GM23338 (cell line): ENCODE results near the gene SCRT2. TPM values are rescaled to one million over a fixed set of nuclear protein-coding genes. Genes with fewer than 3 reads are reported as not detected.
A peak's percentile ranks its signal among the peaks of the same experiment; 100 is the strongest.

Experiments
- ATAC-seq: fragments of 200-7000 bp; cut with Tn5 transposase; 3 replicates; pipeline ENCODE4 v1.9.1; 2020
- DNase-seq: peaks from one replicate; pipeline ENCODE4 v3.0.0-alpha.2; 2015; ENCODE audit warnings: low spot score
- H2AFZ ChIP-seq: fragments of 200-600 bp; sonication (generic); 2 replicates; pipeline ENCODE4 v1.8.0; 2016; ENCODE audit warnings: antibody characterized with exemption, mild to moderate bottlenecking, moderate library complexity
- H3F3A ChIP-seq: fragments of 200-600 bp; sonication (generic); replicated peaks from 2 replicates; pipeline ENCODE4 v1.8.0; 2017; ENCODE audit warnings: antibody characterized with exemption, mixed run types, low read depth
- H3K27ac ChIP-seq: fragments of 200-600 bp; sonication (generic); 2 replicates; pipeline ENCODE4 v1.6.1; 2016; ENCODE audit warnings: low read depth
- H3K27me3 ChIP-seq: fragments of 200-600 bp; sonication (generic); 2 replicates; pipeline ENCODE4 v1.8.0; 2016; ENCODE audit warnings: mild to moderate bottlenecking, mixed run types, moderate library complexity; ENCODE audit not compliant: insufficient read depth
- H3K36me3 ChIP-seq: fragments of 200-600 bp; sonication (generic); 2 replicates; pipeline ENCODE4 v1.8.0; 2016; ENCODE audit warnings: mild to moderate bottlenecking; ENCODE audit not compliant: insufficient read depth
- H3K4me1 ChIP-seq: fragments of 200-600 bp; sonication (generic); 2 replicates; pipeline ENCODE4 v1.8.0; 2016; ENCODE audit warnings: mild to moderate bottlenecking, moderate library complexity; ENCODE audit not compliant: insufficient read depth
- H3K4me2 ChIP-seq: fragments of 200-600 bp; sonication (generic); 2 replicates; pipeline ENCODE4 v1.7.1; 2017; ENCODE audit warnings: mixed run types
- H3K4me3 ChIP-seq: fragments of 200-600 bp; sonication (generic); 2 replicates; pipeline ENCODE4 v1.6.1; 2016; ENCODE audit warnings: mixed run types
- H3K79me2 ChIP-seq: fragments of 200-600 bp; sonication (generic); replicated peaks from 2 replicates; pipeline ENCODE4 v1.8.0; 2017; ENCODE audit warnings: mild to moderate bottlenecking; ENCODE audit not compliant: insufficient read depth
- H3K9me2 ChIP-seq: fragments of 200-600 bp; sonication (generic); 2 replicates; pipeline ENCODE4 v1.8.0; 2017; ENCODE audit not compliant: insufficient read depth
- H4K20me1 ChIP-seq: fragments of 200-600 bp; sonication (generic); replicated peaks from 2 replicates; pipeline ENCODE4 v1.8.0; 2017; ENCODE audit warnings: mild to moderate bottlenecking; ENCODE audit not compliant: insufficient read depth
- H3K27ac Mint-ChIP-seq: 2 replicates; pipeline ENCODE4 v1.8.0; 2020; ENCODE audit warnings: inconsistent platforms, mild to moderate bottlenecking, moderate library complexity, mixed read lengths
- H3K27me3 Mint-ChIP-seq: 3 replicates; pipeline ENCODE4 v1.8.0; 2022; ENCODE audit warnings: low read depth, mild to moderate bottlenecking, moderate library complexity, mixed read lengths, inconsistent platforms; ENCODE audit not compliant: insufficient read depth, poor library complexity
- H3K36me3 Mint-ChIP-seq: 3 replicates; pipeline ENCODE4 v1.8.0; 2021; ENCODE audit warnings: low read depth, mild to moderate bottlenecking, inconsistent platforms, moderate library complexity, mixed read lengths
- H3K4me1 Mint-ChIP-seq: 3 replicates; pipeline ENCODE4 v1.8.0; 2020; ENCODE audit warnings: mild to moderate bottlenecking, inconsistent platforms, mixed read lengths
- H3K4me3 Mint-ChIP-seq: 3 replicates; pipeline ENCODE4 v1.8.0; 2021; ENCODE audit warnings: moderate library complexity, mild to moderate bottlenecking, inconsistent platforms, mixed read lengths
- H3K9me3 Mint-ChIP-seq: 3 replicates; pipeline ENCODE4 v1.8.0; 2020; ENCODE audit warnings: moderate library complexity, mild to moderate bottlenecking, inconsistent platforms, mixed read lengths
- CREB1 ChIP-seq: fragments of 250-450 bp; sonication (Bioruptor Pico); IDR thresholded peaks from 2 replicates; pipeline ENCODE4 v1.5.0; 2020; ENCODE audit warnings: low read depth, mild to moderate bottlenecking, moderate library complexity
- CTCF ChIP-seq, 2 experiments: fragments of 200-600 bp in 1 of 2; sonication (generic) in 1 of 2; conservative IDR thresholded peaks; 2 replicates each; pipeline versions ENCODE4 v1.5.1 to v1.6.1; 2016 to 2017; ENCODE audit warnings: antibody characterized with exemption in 2 of 2, low read depth in 2 of 2, mild to moderate bottlenecking in 2 of 2, moderate library complexity in 1 of 2
- ETS1 ChIP-seq: IDR thresholded peaks from 2 replicates; pipeline ENCODE4 v1.6.1; 2016; ENCODE audit warnings: antibody characterized with exemption
- EZH2 ChIP-seq: fragments of 200-600 bp; sonication (generic); IDR thresholded peaks from one replicate; pipeline ENCODE4 v1.8.0; 2017; ENCODE audit warnings: antibody characterized with exemption, mild to moderate bottlenecking, low read depth; ENCODE audit not compliant: unreplicated experiment
- EZH2phosphoT487 ChIP-seq: fragments of 200-600 bp; sonication (generic); IDR thresholded peaks from one replicate; pipeline ENCODE4 v1.8.1; 2018; ENCODE audit warnings: antibody characterized with exemption; ENCODE audit not compliant: unreplicated experiment
- JUNB ChIP-seq: IDR thresholded peaks from one replicate; pipeline ENCODE4 v1.6.1; 2016; ENCODE audit warnings: antibody characterized with exemption; ENCODE audit not compliant: unreplicated experiment
- NANOG ChIP-seq: IDR thresholded peaks from 2 replicates; pipeline ENCODE4 v1.6.1; 2016; ENCODE audit warnings: antibody characterized with exemption, borderline replicate concordance
- POLR2AphosphoS5 ChIP-seq: IDR thresholded peaks from 2 replicates; pipeline ENCODE4 v1.6.1; 2016; ENCODE audit warnings: antibody characterized with exemption, low read depth
- REST ChIP-seq: IDR thresholded peaks from one replicate; pipeline ENCODE4 v1.6.1; 2018; ENCODE audit warnings: antibody characterized with exemption; ENCODE audit not compliant: unreplicated experiment
- STAT1 ChIP-seq: IDR thresholded peaks from one replicate; pipeline ENCODE4 v1.6.1; 2016; ENCODE audit warnings: antibody characterized with exemption; ENCODE audit not compliant: unreplicated experiment
- ZNF114 ChIP-seq: fragments of 250-450 bp; sonication (Bioruptor Pico); IDR thresholded peaks from 2 replicates; pipeline ENCODE4 v1.5.0; 2020; ENCODE audit warnings: mild to moderate bottlenecking, moderate library complexity
- ZNF331 ChIP-seq: fragments of 250-450 bp; sonication (Bioruptor Pico); IDR thresholded peaks from 2 replicates; pipeline ENCODE4 v1.5.0; 2020; ENCODE audit warnings: low read depth, mild to moderate bottlenecking, moderate library complexity
- ZNF462 ChIP-seq: fragments of 250-450 bp; sonication (Bioruptor Pico); IDR thresholded peaks from 2 replicates; pipeline ENCODE4 v1.5.0; 2020; ENCODE audit warnings: mild to moderate bottlenecking, moderate library complexity
- polyA plus RNA-seq: library from polyadenylated mRNA; unstranded; fragments of >200 nt; fragmentation: Nextera tagmentation; extraction: Ambion mirVana; gene quantifications from 2 replicates; pipeline ENCODE4 v1.2.1, GENCODE V29; 2016
- total RNA-seq: library from RNA; depleted of rRNA; stranded (reverse); fragments of >200 nt; shearing (Covaris generic); gene quantifications from 2 replicates; pipeline ENCODE4 v1.2.3, GENCODE V29; 2014

The SCRT2 gene
- total and polyA plus RNA-seq, 2 experiments from 2014 or later: 0.31 TPM; not detected in 1

GRCh38 chr20:651713-652614, 23.6 kb downstream of the SCRT2 start:
- no peak overlapping the region for H2AFZ ChIP-seq

More at GRCh38 chr20:651713-652614, 23.6 kb downstream of the SCRT2 start:
- no peak overlapping the region for H3K27ac ChIP-seq
- no peaks in the 10 kb centered on the region; the same call in 1 of the 2 replicates for H4K20me1 ChIP-seq
- peaks cover 32% of the 10 kb centered on the region for H3K4me1 ChIP-seq
- Mint-ChIP-seq H3K9me3 (peaks cover 3% of the 10 kb centered on the region; the same call in 1 of the 3 replicates), H3K27me3 (peaks cover 8% of the 10 kb centered on the region), H3K4me1 (peaks cover 42% of the 10 kb centered on the region), H3K36me3 (peaks cover 39% of the 10 kb centered on the region), H3K27ac (0 out of 2 replicates have a peak overlapping the region, but pooled peaks have one; percentile 34), H3K4me3 (peak overlapping the region; percentile 79)
- TF ChIP-seq REST (no peak), NANOG (no peak), ZNF331 (no peak), EZH2phosphoT487 (no peak), CTCF (conservative IDR thresholded peaks at IDR 0.05; ENCODE audit: low read depth in 2 of 2) (no peak), EZH2 (no peak), ETS1 (no peak), POLR2AphosphoS5 (no peak), STAT1 (no peak), ZNF114 (CRISPR knock-in tag) (no peak), CREB1 (CRISPR knock-in tag) (no peak), JUNB (no peak), ZNF462 (CRISPR knock-in tag) (no peak)
- H3K79me2 ChIP-seq: 0 out of 2 replicates have a peak, but pooled peaks cover 3% of the 10 kb centered on the region
- no peak for DNase-seq
- H3K4me3 ChIP-seq: peak overlapping the region; percentile 64
- peaks cover 14% of the 10 kb centered on the region for H3F3A ChIP-seq
- no peaks in the 10 kb centered on the region for H3K9me2 ChIP-seq
- peak overlapping the region; percentile 89 for H3K4me2 ChIP-seq
- no peak for ATAC-seq
- peaks cover 13% of the 10 kb centered on the region for H3K27me3 ChIP-seq
- H3K36me3 ChIP-seq: no peaks in the 10 kb centered on the region
